Measurements from ENCODE around the gene WSCD2. TPM values are rescaled to one million over a fixed set of nuclear protein-coding genes. Genes with fewer than 3 reads are reported as not detected.

WSCD2 gene
- polyA plus RNA-seq, 1 experiment: not detected

DNA sequence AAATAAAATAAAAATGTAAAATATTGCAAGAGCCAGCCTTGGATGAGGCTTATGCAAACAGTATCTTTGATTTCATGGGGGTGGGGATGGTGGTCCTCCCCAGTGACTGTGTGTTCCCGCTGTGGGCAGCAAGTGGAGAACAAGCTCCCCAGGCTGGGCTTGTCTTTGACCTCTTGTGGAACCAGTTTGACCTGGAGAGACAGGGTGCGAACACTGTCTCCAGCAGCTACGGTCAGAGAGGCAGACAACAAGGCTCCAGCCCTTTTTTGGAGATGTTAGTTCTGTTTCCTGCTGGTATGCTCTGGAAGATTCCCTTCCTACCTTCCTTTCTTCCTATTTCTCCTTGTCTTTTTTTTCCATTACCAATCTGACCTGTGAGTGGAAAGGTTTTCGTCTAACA is 21.8 kb upstream of the WSCD2 start:
- Histone ChIP-seq H3K36me3 (ENCODE audit: control insufficient read depth, insufficient read depth, low read length) (no peaks in the 10 kb centered on the region), H3K4me3 (ENCODE audit: low read depth, low read length) (no peak overlapping the region), H3K27me3 (ENCODE audit: control insufficient read depth, insufficient read depth, low read length) (no peaks in the 10 kb centered on the region)
- no peak for DNase-seq (ENCODE audit: low read depth)
- TF ChIP-seq CTCF (IDR thresholded peaks at IDR 0.05; ENCODE audit: insufficient read depth, low read depth, low read length): no peak
- ChIA-PET CTCF (no interaction called here), POLR2A (no interaction called here)

DNA sequence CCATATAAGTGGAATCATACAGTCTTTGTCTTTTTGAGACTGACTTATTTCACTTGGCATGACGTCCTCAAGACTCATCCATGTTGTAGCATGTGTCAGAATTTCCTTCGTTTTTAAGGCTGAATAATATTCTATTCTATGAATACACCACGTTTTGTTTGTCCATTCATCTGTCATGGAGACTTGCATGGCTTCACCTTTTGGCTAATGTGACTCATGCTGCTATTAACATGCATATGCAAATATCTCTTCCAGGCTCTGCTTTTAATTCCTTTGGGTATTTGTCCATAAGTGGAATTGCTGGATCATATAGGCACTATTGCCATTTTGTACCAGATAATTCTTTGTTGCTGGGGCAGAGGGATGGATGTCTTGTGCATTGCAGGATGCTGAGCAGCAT is 19.6 kb upstream of the WSCD2 start:
- no peak for TF ChIP-seq CTCF (IDR thresholded peaks at IDR 0.05; ENCODE audit: insufficient read depth, low read depth, low read length)
- no peak overlapping the region for H3K4me3 ChIP-seq (ENCODE audit: low read depth, low read length)
- H3K36me3 ChIP-seq (ENCODE audit: control insufficient read depth, insufficient read depth, low read length): no peaks in the 10 kb centered on the region
- ChIA-PET CTCF (no interaction called here), POLR2A (no interaction called here)
- H3K27me3 ChIP-seq (ENCODE audit: control insufficient read depth, insufficient read depth, low read length): no peaks in the 10 kb centered on the region
- no peak for DNase-seq (ENCODE audit: low read depth)

DNA sequence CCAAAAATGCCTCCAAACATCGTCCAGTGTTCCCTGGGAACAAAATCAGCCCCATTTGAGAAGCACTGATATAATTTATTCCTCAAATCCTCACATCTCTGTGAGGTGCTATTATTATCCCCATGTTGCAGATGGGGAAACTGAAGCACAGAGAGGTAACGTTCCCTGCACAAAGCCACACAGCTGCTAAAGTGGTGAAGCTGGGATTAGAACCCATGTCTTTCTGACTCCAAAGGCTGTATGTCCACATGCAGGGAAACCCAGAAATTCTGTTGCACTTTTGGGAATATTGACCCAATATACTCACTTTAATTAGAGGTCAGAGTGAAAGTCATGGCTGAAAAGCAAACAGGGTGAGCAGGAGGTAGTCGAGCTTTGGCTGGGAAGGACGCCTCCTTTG is 19.1 kb upstream of the WSCD2 start:
- Histone ChIP-seq H3K4me3 (ENCODE audit: low read depth, low read length) (no peak overlapping the region), H3K27me3 (ENCODE audit: control insufficient read depth, insufficient read depth, low read length) (no peaks in the 10 kb centered on the region), H3K36me3 (ENCODE audit: control insufficient read depth, insufficient read depth, low read length) (no peaks in the 10 kb centered on the region)
- TF ChIP-seq CTCF (IDR thresholded peaks at IDR 0.05; ENCODE audit: insufficient read depth, low read depth, low read length): no peak
- ChIA-PET CTCF (no interaction called here), POLR2A (no interaction called here)
- no peak for DNase-seq (ENCODE audit: low read depth)

- Histone ChIP-seq H3K36me3 (ENCODE audit: control insufficient read depth, insufficient read depth, low read length) (no peaks in the 10 kb centered on the region), H3K27me3 (ENCODE audit: control insufficient read depth, insufficient read depth, low read length) (no peaks in the 10 kb centered on the region), H3K4me3 (ENCODE audit: low read depth, low read length) (no peak overlapping the region)
- no peak for DNase-seq (ENCODE audit: low read depth)
- TF ChIP-seq CTCF (IDR thresholded peaks at IDR 0.05; ENCODE audit: insufficient read depth, low read depth, low read length): no peak
- CTCF ChIA-PET: no interaction called here
- POLR2A ChIA-PET: no interaction called here
These were observed 18.2 kb upstream of the WSCD2 start for GRCh38 chr12:108110844-108111243.

DNA sequence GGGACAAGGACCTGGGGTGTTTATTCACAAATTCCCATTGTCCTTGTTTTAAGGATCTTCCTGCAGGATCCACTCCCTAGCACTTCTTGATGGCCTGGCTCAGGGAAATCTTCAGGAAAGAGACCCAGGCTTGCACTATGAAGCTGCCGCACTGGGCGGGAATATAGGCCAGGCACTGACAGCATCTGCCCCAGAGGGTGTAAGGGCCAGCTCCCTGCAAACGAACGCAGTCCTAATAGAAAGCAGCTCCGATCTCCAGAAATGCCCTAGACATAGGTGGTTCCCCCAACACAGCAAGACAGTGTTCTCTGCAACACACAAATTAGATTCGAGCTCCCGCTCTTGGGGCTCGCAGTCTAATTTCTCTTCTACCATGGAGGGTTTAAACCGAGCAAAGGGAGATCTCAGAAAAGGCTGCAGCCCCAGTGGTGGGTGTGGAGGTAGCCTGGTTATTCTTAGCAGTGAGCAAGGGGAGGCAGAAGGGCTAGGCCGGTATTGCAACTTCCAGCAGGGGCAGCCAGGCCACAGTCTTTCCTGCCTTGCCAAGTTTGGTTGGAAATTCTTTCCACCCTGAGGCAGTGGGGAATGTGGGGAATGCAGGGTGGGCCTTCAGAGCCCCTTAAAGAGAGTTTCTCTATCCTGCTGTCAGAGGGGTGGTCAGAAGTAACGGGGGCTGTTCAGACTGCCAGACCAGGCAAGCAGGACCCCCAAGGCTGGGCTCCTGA is 16.1 kb upstream of the WSCD2 start:
- TF ChIP-seq CTCF (IDR thresholded peaks at IDR 0.05; ENCODE audit: insufficient read depth, low read depth, low read length): no peak
- DNase-seq (ENCODE audit: low read depth): no peak
- POLR2A ChIA-PET: no interaction called here
- CTCF ChIA-PET: no interaction called here
- H3K4me3 ChIP-seq (ENCODE audit: low read depth, low read length): no peak overlapping the region
- H3K27me3 ChIP-seq (ENCODE audit: control insufficient read depth, insufficient read depth, low read length): no peaks in the 10 kb centered on the region
- no peaks in the 10 kb centered on the region for H3K36me3 ChIP-seq (ENCODE audit: control insufficient read depth, insufficient read depth, low read length)
